ENCODE data around the gene GALNT3.

The GALNT3 gene

DNA sequence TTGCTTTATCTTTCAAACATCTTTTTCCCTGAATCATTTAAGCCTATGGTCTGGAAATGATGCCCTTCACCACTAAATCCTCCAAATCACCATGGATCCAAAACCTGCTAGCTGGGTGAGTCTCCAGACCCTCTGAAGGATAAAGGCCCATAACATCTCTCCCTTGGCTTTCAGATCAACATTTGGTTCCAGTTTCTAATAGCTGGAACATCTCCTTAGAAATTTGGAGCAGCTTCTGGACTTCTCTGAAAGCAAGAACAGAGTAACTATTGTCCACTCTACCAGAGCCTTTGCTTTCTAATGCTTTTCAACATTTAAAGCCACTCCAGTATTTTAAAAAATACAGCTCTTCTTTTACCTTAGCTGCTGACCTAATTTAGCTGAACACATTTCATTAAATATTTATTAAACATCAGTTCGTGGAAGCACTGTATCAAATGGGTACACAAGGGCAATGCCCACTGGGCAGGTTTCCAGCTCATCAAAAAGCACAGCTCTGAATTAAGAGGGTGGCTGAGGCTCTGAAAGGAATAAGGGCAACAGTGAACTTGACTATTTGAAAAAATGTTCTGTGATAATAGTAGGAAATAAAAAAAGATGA lies 75.3 kb downstream of the GALNT3 start:
- DNase-seq = no peak

DNA sequence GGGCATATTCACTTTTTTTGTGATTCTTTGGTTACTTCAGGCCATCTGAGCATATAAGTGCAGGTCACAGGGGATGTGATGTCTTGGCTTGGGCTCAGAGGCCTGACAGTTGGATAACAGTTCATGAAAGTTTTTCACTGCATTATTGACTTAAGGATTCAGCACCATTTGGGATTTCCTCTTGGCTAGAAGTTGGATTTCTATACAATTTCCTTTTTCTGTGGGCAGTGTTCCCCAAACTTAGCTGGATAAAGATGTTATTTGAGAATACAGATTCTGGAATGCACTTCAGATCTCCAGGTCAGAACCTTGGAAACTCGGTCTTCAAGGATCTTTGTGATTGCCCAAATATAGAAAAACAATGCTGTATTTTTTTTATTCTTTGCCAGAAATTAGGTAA lies 78.0 kb downstream of the GALNT3 start:
- no peak for DNase-seq

DNA sequence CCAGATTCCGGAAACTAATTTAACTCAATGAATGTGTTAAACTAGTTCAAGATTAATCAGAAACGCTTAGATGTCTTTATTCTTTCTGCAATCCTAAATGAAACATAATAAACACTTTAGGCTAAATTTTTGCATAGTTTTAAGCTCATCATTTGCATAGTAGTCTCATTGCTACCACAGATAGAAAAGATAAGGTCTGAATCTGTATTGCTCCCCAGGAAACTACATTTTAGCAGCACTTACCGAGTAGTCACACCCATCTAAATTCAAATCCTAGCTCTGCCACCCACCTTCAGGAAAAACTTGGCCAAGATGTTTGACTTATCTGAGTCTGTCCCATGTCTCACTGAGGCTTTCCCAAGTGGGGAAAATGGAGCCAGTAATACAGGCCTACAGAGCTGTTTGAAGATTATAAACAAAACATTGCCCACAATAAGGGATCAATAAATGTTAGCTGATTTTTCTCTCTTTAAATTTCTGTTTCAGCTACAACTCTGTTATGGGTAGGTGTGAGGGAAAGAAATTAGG lies 87.0 kb downstream of the GALNT3 start:
- no peak for DNase-seq

DNA sequence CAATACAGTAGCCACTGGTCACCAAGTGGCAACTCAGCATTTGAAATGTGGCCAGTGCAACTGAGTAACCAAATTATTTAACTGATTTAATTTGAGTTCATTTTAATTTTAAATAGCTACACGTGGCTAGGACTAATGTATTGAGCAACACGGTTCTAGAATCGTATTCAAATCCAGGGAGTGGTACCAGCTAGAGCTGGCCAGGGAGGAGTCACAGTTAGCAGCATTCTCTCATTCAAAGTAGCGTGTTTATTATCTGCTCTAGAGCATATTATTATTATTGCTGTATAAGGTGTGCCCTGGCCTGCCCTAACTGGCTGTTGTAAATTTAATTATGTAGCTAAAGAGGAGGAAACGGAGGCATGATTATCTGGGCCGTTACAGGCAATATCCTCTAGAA lies 92.9 kb downstream of the GALNT3 start:
- no peak for DNase-seq

DNA sequence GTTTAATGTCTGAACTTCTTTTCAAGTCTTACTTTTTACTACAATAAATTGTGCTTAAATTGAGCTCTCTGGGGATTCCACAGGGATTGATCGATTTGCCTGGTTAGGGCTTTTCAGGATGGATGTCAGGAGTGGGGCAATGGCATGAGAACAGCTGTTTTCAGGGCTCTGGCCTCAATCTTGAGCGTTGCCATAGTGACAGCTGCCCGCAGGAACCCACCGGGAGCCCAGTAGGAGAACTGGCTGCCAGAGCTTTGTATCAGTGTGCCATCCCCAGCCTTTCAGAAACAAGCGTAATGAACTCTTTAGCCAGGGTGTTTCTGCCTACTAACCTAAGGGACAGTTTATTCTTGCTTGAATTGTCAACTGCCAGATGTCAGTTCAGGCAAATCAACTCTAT lies 93.5 kb downstream of the GALNT3 start:
- DNase-seq = no peak

DNA sequence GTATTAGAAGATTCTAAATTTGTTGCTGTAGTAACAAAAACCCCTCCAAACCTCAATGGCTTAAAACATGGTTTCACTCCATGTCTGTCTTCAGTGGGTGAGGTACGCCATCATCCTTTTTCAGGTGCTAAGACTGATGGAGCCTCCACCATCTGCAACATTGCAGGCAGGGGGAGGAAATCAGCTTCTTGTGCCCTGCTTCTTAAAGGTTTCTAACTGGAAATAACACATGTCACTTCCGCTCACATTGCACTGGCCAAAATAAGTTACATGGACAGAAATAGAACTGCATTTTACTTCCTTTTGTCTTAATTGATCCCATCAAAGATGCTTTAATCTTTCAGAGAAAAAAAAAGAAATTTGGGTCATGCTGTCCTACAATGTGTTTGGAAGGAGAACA lies 94.1 kb downstream of the GALNT3 start:
- no peak for DNase-seq

DNA sequence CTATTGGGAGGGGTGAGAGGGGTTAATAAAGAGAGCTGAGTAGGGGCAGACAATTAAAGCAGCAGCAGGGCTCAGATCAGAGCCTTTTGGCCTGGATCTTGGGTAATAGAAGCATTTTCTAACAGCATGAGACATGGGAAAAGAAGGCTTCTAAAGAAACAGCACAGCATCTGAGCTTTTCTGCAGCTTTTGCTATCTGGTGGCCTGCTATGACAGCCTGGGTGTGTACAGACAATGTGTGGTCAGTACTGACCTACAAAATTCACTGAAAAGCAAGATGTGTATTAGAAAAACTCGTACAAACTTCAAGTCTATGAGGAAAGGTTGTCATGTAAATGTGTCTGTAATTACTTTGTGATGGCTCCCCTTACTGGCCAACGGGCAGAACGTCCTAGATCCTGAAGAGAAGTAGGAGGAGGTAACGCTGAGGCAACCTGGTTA lies 95.6 kb downstream of the GALNT3 start:
- no peak for DNase-seq

DNA sequence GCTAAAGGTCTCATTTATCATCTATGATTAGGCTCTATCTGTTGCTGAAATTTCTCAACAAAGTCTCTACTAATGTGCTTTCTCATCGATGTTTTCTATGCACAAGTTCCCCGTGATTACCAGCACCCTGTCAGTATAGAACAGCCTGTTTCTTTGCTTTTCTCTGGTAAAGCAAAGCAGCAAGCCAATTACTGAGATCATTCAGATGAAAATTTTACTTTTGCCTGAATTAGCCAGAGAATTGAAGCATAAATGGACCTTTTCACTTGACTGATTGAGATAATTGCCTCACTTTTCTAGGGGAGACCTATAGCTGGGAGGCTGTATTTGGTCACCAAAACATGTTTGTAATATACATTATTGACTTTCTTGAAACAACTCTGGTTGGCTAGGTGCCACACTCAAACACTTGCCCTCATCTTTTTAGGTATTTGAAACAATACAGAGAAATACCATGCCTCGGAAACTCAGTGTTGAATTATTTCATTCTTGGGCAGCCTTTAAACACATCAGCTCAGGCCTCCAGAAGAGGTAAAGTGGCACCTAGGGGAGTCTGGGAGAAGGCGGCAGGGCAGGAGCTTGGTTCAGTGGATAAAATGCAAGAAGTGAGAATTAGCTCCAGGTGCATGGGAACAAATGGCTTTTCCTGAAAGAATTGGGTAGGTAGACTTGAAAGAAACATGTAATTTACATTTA lies 96.2 kb downstream of the GALNT3 start:
- DNase-seq = no peak
